Keratinocyte (primary cell): ENCODE measurements around the gene LPO. TPM values are rescaled to one million over a fixed set of nuclear protein-coding genes. Genes with fewer than 3 reads are reported as not detected.

ENCODE experiments used
- DNase-seq: peaks from one replicate; pipeline ENCODE4 v3.0.0-alpha.2; 2011; ENCODE audit warnings: low read depth, missing footprints, low spot score
- FAIRE-seq: peaks from 2 replicates; lab custom pipeline; 2011; peaks lifted over from hg19 to GRCh38; lab: Jason Lieb, UNC
- H2AFZ ChIP-seq: 2 replicates; pipeline ENCODE4 v1.6.0; 2012; ENCODE audit warnings: low read length, control low read depth, inconsistent platforms; ENCODE audit not compliant: control insufficient read depth
- H3K27ac ChIP-seq: 2 replicates; pipeline ENCODE4 v1.5.1; 2011; ENCODE audit warnings: low read length; ENCODE audit not compliant: control insufficient read depth, insufficient read depth
- H3K27me3 ChIP-seq: 3 replicates; pipeline ENCODE4 v1.6.0; 2011; ENCODE audit warnings: low read length; ENCODE audit not compliant: control insufficient read depth, insufficient read depth; ENCODE audit errors: extremely low read depth
- H3K36me3 ChIP-seq, 2 experiments: 2 replicates in 1 of 2; 3 replicates in 1 of 2; pipeline ENCODE4 v1.5.1; 2011; ENCODE audit warnings: low read length in 2 of 2, mild to moderate bottlenecking in 1 of 2; ENCODE audit not compliant: control insufficient read depth in 2 of 2, insufficient read depth in 2 of 2; ENCODE audit errors: extremely low read depth in 1 of 2
- H3K4me1 ChIP-seq: 3 replicates; pipeline ENCODE4 v1.5.1; 2011; ENCODE audit warnings: low read length; ENCODE audit not compliant: control insufficient read depth, insufficient read depth; ENCODE audit errors: extremely low read depth
- H3K4me2 ChIP-seq: 3 replicates; pipeline ENCODE4 v1.6.0; 2011; ENCODE audit warnings: low read depth, low read length; ENCODE audit not compliant: control insufficient read depth, insufficient read depth; ENCODE audit errors: extremely low read depth
- H3K4me3 ChIP-seq, 3 experiments: fragments of 200-600 bp in 1 of 3; sonication (generic) in 1 of 3; 2 replicates in 2 of 3; 3 replicates in 1 of 3; pipeline ENCODE4 v1.5.1; 2011 to 2016; ENCODE audit warnings: low read length in 3 of 3, mild to moderate bottlenecking in 3 of 3, control low read depth in 2 of 3, inconsistent platforms in 1 of 3, low read depth in 1 of 3, mixed read lengths in 1 of 3, mixed run types in 1 of 3, moderate library complexity in 1 of 3; ENCODE audit not compliant: control insufficient read depth in 2 of 3, insufficient read depth in 2 of 3; ENCODE audit errors: extremely low read depth in 1 of 3
- H3K79me2 ChIP-seq: 2 replicates; pipeline ENCODE4 v1.6.0; 2012; ENCODE audit warnings: low read length; ENCODE audit not compliant: control insufficient read depth, insufficient read depth
- H3K9ac ChIP-seq: 3 replicates; pipeline ENCODE4 v1.6.0; 2011; ENCODE audit warnings: low read length; ENCODE audit not compliant: control insufficient read depth, insufficient read depth; ENCODE audit errors: extremely low read depth
- H3K9me1 ChIP-seq: 3 replicates; pipeline ENCODE4 v1.6.0; 2011; ENCODE audit warnings: low read length; ENCODE audit not compliant: control insufficient read depth, insufficient read depth; ENCODE audit errors: extremely low read depth
- H3K9me3 ChIP-seq: 2 replicates; pipeline ENCODE4 v1.5.1; 2012; ENCODE audit warnings: low read depth, low read length; ENCODE audit not compliant: control insufficient read depth
- H4K20me1 ChIP-seq: 3 replicates; pipeline ENCODE4 v1.6.0; 2011; ENCODE audit warnings: low read length; ENCODE audit not compliant: control insufficient read depth, insufficient read depth; ENCODE audit errors: extremely low read depth
- EZH2 ChIP-seq: IDR thresholded peaks from one replicate; pipeline ENCODE4 v1.6.1; 2012; ENCODE audit warnings: inconsistent platforms, mild to moderate bottlenecking, low read length, moderate library complexity
- dilution Hi-C: fragments of 300-500 bp; cut with MboI; formaldehyde crosslinking; loops from one replicate; pipeline ENCODE4 v1.7.0; 2020; ENCODE audit warnings: low sequenced_read_pairs; ENCODE audit not compliant: extremely low pct_ligation_motif_present
- polyA plus RNA-seq, 5 experiments: library from polyadenylated mRNA; depleted of rRNA in 3 of 5; stranded (reverse) in 3 of 5; stranded (forward) in 1 of 5; unstranded in 1 of 5; fragments of >200 nt; gene quantifications; 1 replicate in 1 of 5; 2 replicates in 3 of 5; 3 replicates in 1 of 5; pipeline versions ENCODE4 v1.2.1 to v1.2.3, GENCODE V29; 2011 to 2012; ENCODE audit warnings: missing spikeins in 2 of 5, low read depth in 1 of 5, low replicate concordance in 1 of 5
- TF ChIP-seq, protein P1 (sequence below), 3 experiments: IDR thresholded peaks in 1 of 3; conservative IDR thresholded peaks in 1 of 3; optimal IDR thresholded peaks in 1 of 3; 2 replicates in 2 of 3; 3 replicates in 1 of 3; pipeline versions ENCODE3 to v1.5.1; 2011; ENCODE audit warnings: low read length in 3 of 3, mild to moderate bottlenecking in 3 of 3, moderate library complexity in 2 of 3, control low read depth in 1 of 3, inconsistent platforms in 1 of 3; ENCODE audit not compliant: insufficient read depth in 2 of 3; ENCODE audit errors: extremely low read depth in 1 of 3

The LPO gene
- polyA plus RNA-seq, 1 donor (not counting 4 experiments of a cell fraction or from before 2014, with no cell fraction given) = not detected

DNA sequence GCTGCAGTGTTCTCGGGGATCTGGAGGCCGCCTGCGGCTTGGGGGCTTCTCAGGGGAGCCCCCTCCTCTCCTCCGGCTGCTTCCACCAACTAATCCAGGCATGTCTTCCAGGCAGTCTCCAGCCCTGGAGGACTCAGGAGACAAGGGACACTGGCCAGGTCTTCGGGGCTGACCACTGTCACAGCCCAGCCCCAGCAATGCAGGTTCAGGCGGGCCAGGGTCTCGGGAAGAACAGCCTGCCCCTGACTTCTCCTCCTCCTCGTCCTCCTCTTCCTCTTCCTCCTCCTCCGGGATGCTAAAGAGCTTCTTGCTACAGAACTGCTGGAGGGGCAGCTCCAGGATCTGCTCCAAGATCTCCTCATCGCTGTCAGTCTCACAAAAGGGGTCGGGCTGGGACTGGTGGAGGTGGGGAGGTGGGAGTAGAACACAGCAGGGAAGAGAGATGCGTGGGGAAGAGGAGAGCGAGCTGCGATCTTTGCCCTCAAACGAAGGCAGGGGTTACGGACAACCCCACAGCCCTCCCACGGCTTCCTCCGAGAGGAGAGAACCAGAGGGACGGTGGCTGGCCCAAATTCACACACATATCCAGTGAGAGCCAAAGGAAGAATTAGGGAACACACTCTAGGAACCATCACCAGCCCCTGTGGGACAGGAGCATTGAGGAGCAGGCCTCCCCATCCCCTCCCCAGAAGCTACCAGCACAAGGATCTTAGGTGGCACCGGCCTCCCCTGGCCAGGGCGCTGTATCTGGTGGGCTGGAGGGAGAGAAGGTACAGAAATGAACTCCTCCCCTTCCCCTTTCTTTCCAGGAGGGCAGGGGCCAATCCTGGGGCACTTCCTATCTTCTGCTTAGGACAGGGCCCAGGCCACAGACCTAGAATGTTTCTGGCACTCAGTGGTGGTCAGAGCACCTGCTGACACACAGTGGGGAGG lies 70.9 kb downstream of the LPO start:
- DNase-seq = no peak
- H3K27ac ChIP-seq = no peak overlapping the region
- no peak overlapping the region for H2AFZ ChIP-seq
- no peaks in the 10 kb centered on the region for H3K9me3 ChIP-seq
- no peaks in the 10 kb centered on the region for H4K20me1 ChIP-seq
- peaks cover 5% of the 10 kb centered on the region for H3K27me3 ChIP-seq
- dilution Hi-C loops = no loop called here
- H3K36me3 ChIP-seq = no peaks in the 10 kb centered on the region
- no peak overlapping the region for H3K4me2 ChIP-seq
- TF ChIP-seq, protein P1, sequence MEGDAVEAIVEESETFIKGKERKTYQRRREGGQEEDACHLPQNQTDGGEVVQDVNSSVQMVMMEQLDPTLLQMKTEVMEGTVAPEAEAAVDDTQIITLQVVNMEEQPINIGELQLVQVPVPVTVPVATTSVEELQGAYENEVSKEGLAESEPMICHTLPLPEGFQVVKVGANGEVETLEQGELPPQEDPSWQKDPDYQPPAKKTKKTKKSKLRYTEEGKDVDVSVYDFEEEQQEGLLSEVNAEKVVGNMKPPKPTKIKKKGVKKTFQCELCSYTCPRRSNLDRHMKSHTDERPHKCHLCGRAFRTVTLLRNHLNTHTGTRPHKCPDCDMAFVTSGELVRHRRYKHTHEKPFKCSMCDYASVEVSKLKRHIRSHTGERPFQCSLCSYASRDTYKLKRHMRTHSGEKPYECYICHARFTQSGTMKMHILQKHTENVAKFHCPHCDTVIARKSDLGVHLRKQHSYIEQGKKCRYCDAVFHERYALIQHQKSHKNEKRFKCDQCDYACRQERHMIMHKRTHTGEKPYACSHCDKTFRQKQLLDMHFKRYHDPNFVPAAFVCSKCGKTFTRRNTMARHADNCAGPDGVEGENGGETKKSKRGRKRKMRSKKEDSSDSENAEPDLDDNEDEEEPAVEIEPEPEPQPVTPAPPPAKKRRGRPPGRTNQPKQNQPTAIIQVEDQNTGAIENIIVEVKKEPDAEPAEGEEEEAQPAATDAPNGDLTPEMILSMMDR (optimal IDR thresholded peaks at IDR 0.05 in 1 of 3, IDR thresholded peaks at IDR 0.05 in 1 of 3, conservative IDR thresholded peaks at IDR 0.05 in 1 of 3; ENCODE audit: extremely low read depth in 1 of 3, insufficient read depth in 2 of 3, low read length in 3 of 3) = no peak
- TF ChIP-seq EZH2 = no peak
- H3K79me2 ChIP-seq = no peaks in the 10 kb centered on the region
- H3K4me1 ChIP-seq = no peaks in the 10 kb centered on the region
- H3K4me3 ChIP-seq = no peak overlapping the region
- FAIRE-seq = no peak
- no peak overlapping the region for H3K9ac ChIP-seq
- no peaks in the 10 kb centered on the region for H3K9me1 ChIP-seq

DNA sequence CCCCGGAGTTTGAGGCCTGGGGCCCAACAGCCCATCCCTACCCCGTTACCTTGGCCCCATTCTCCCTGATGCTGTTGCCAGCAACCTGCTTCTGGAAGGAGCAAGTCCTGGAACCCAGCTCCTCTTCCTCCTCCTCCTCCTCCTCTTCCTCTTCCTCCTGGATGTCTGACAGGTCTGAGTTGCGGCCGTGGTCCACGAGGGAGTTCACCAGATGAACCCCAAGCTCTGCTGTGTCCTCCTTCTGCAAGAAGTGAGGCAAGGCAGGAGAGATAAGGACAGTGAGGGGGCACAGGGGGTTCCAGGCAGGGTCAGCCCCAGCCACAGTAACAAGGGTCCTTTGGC lies 71.5 kb downstream of the LPO start:
- Histone ChIP-seq H3K27me3 (peaks cover 5% of the 10 kb centered on the region), H3K4me3 (no peak overlapping the region), H3K9ac (no peak overlapping the region), H4K20me1 (no peaks in the 10 kb centered on the region), H3K4me2 (no peak overlapping the region), H2AFZ (no peak overlapping the region), H3K27ac (no peak overlapping the region), H3K79me2 (no peaks in the 10 kb centered on the region), H3K9me1 (no peaks in the 10 kb centered on the region), H3K36me3 (no peaks in the 10 kb centered on the region), H3K9me3 (no peaks in the 10 kb centered on the region), H3K4me1 (no peaks in the 10 kb centered on the region)
- dilution Hi-C loops = no loop called here
- no peak for FAIRE-seq
- DNase-seq = no peak
- TF ChIP-seq EZH2 = no peak
- TF ChIP-seq, protein P1 (optimal IDR thresholded peaks at IDR 0.05 in 1 of 3, IDR thresholded peaks at IDR 0.05 in 1 of 3, conservative IDR thresholded peaks at IDR 0.05 in 1 of 3; ENCODE audit: extremely low read depth in 1 of 3, insufficient read depth in 2 of 3, low read length in 3 of 3) = no peak
